Ascending aorta (tissue), 2 donors: ENCODE measurements around the gene PPP2R2D. TPM values are rescaled to one million over a fixed set of nuclear protein-coding genes. Genes with fewer than 3 reads are reported as not detected.

Experiments used
- DNase-seq, 2 donors: peaks; one replicate each; pipeline ENCODE4 v3.0.0-alpha.2; 2019; ENCODE audit warnings: low spot score in 2 of 2
- H3K27ac ChIP-seq, 2 donors: fragments of 200-600 bp; sonication (generic); one replicate each; pipeline ENCODE4 v1.5.1; 2016 to 2017; ENCODE audit warnings: mild to moderate bottlenecking in 1 of 2
- H3K27me3 ChIP-seq: fragments of 200-600 bp; sonication (generic); one replicate; pipeline ENCODE4 v1.5.1; 2017
- H3K36me3 ChIP-seq, 2 donors: fragments of 200-600 bp; sonication (generic); one replicate each; pipeline ENCODE4 v1.5.1; 2016
- H3K4me1 ChIP-seq, 2 donors: fragments of 200-600 bp; sonication (generic); one replicate each; pipeline ENCODE4 v1.5.1; 2016 to 2017; ENCODE audit warnings: mild to moderate bottlenecking in 1 of 2
- H3K4me3 ChIP-seq, 2 donors: fragments of 200-600 bp; sonication (generic); one replicate each; pipeline ENCODE4 v1.5.1; 2016 to 2017; ENCODE audit warnings: mild to moderate bottlenecking in 1 of 2
- H3K9me3 ChIP-seq, 2 donors: fragments of 200-600 bp; sonication (generic); one replicate each; pipeline ENCODE4 v1.5.1; 2016
- intact Hi-C: fragments of 100-400 bp; cut with DNase I; formaldehyde crosslinking; loops from one replicate; pipeline ENCODE4 v1.15.1; 2023
- total RNA-seq: library from RNA; depleted of rRNA; stranded (reverse); fragments of >200 nt; gene quantifications from one replicate; pipeline ENCODE4 v1.1.0, GENCODE V29; 2016
- TF ChIP-seq, protein P1 (sequence below), 3 experiments: fragments of 200-600 bp in 2 of 3; fragments of 450-650 bp in 1 of 3; sonication (generic) in 2 of 3; IDR thresholded peaks; one replicate each; pipeline ENCODE4 v1.5.1; 2016 to 2019; ENCODE audit warnings: antibody characterized with exemption in 3 of 3, mild to moderate bottlenecking in 1 of 3, moderate library complexity in 1 of 3

The PPP2R2D gene
- total RNA-seq, 1 donor from 2014 or later: 11.8 TPM

DNA sequence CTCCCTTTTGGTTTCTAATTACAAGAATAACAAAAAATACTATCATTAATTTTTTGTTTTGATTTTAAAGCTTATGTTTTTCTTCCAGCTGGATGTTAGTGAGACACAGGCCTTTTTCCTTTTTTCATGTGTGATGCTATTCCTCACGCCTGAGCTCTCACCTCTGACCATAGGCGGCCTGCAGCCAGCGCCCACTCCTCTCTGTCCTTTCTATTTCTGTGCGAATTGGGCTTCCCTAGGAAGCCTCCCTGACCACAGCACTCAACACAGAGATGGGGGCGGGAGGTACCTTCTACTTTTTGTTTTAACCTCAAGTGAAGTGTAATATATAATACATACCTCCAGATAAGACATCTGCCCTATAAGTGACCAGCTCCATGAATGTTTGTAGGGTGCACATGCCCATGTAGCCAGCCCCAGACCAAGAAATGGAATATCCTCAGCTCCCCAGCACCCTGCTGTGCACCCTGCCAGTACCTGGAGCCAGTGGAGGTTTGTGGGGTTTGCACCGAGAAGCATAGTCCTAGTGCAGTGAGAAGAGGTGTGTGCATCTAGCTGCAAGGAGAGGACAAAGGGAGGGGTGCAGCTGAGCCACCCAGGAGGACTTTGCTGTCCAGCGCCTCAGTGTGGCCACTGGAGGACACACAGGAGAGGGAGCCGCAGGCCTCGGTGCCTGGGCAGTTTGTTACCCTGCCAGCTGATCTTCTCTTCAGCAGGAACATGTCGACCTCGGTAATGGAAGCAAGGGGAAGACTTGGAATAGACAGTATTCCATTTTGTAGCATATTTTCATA is 42.4 kb downstream of the PPP2R2D start:
- H3K27ac ChIP-seq: no peak overlapping the region
- peak in 1 of 2 donors; percentile 39 for DNase-seq
- TF ChIP-seq, protein P1, sequence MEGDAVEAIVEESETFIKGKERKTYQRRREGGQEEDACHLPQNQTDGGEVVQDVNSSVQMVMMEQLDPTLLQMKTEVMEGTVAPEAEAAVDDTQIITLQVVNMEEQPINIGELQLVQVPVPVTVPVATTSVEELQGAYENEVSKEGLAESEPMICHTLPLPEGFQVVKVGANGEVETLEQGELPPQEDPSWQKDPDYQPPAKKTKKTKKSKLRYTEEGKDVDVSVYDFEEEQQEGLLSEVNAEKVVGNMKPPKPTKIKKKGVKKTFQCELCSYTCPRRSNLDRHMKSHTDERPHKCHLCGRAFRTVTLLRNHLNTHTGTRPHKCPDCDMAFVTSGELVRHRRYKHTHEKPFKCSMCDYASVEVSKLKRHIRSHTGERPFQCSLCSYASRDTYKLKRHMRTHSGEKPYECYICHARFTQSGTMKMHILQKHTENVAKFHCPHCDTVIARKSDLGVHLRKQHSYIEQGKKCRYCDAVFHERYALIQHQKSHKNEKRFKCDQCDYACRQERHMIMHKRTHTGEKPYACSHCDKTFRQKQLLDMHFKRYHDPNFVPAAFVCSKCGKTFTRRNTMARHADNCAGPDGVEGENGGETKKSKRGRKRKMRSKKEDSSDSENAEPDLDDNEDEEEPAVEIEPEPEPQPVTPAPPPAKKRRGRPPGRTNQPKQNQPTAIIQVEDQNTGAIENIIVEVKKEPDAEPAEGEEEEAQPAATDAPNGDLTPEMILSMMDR (IDR thresholded peaks at IDR 0.05): no peak
- H3K4me1 ChIP-seq: peaks cover 4 to 21% of the 10 kb centered on the region in 2 donors
- no peaks in the 10 kb centered on the region for H3K9me3 ChIP-seq
- no peak overlapping the region for H3K4me3 ChIP-seq
- no peaks in the 10 kb centered on the region for H3K27me3 ChIP-seq
- intact Hi-C loops: no loop called here
- peaks cover 27 to 49% of the 10 kb centered on the region in 2 donors for H3K36me3 ChIP-seq

DNA sequence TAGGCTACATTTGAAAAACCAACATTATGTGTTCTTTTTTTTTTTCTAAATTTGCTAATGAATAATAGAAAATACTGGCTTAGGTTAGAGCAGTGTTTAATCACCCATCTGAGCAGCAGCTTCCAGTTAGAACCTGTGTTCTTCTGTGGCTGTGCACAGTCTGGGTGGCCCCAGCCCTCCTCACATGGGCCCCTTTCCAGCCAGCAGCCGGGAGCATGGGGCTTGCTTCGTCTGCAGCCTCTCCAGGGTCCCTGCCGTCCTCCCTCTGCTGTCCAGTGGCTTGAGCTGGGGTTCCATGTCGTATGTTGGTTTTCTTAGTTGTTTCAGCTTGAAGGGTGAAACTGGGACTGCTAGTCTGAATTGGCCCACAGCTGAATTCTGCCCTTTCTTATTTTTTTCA is 43.6 kb downstream of the PPP2R2D start:
- no peaks in the 10 kb centered on the region for H3K9me3 ChIP-seq
- DNase-seq: no peak
- peaks cover 32 to 55% of the 10 kb centered on the region in 2 donors for H3K36me3 ChIP-seq
- TF ChIP-seq, protein P1 (IDR thresholded peaks at IDR 0.05): no peak
- H3K27me3 ChIP-seq: no peaks in the 10 kb centered on the region
- H3K4me1 ChIP-seq: peaks cover 4 to 21% of the 10 kb centered on the region in 2 donors
- no peak overlapping the region for H3K4me3 ChIP-seq
- H3K27ac ChIP-seq: no peak overlapping the region
- intact Hi-C loops: no loop called here

DNA sequence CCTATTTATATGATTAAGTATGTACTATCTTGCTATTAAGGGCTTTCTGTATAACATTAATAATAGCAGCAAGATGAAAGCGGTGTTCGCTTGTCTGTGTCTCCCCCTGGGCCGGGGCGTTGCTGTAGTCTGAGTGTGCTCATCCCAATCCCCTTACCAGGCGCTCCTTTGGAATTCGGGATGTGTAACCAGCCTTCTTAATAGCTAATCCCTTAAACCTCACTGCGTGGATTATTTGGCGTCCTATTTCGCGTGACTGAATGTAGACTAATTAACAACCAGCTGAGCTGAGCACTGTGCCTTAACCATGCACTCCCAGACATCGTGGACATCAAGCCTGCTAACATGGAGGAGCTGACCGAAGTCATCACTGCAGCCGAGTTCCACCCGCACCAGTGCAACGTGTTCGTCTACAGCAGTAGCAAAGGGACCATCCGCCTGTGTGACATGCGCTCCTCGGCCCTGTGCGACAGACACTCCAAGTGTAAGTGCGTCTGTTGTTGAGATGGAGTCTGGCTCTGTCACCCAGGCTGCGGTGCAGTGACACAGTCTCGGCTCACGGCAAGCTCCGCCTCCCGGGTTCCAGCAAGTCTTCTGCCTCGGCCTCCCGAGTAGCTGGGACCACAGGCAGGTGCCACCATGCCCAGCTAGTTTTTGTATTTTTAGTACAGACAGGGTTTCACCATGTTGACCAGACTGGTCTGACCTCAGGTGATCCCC is 44.3 kb downstream of the PPP2R2D start:
- peak overlapping the region in 1 of 2 donors; percentile 18 for H3K4me3 ChIP-seq
- no peaks in the 10 kb centered on the region for H3K9me3 ChIP-seq
- H3K36me3 ChIP-seq: peaks cover 33 to 61% of the 10 kb centered on the region in 2 donors
- DNase-seq: no peak
- TF ChIP-seq, protein P1 (IDR thresholded peaks at IDR 0.05): no peak
- no peaks in the 10 kb centered on the region for H3K27me3 ChIP-seq
- peak overlapping the region; percentile 76 to 83 for H3K27ac ChIP-seq
- peaks cover 4 to 21% of the 10 kb centered on the region in 2 donors for H3K4me1 ChIP-seq
- intact Hi-C loops: no loop called here

DNA sequence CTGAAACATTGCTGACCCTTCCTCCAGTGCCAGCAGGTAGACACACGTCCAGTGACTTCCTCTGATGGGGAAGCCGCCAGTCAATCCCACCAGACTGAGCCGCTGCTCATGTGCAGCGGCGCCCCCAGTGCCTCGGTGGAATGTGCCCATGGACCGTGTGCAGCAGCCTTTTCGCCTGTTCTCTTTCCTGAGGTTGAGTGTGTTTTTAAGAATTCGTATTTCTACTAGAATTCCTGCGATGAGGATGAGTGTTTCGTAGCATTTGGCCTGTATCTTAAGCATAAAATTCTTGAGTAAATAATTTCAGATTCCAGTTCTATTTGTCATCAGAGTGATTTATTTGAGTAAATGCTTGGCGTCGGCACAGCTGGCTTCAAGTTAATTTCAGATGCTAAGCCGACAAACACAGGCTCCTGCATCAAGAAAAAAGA is 45.5 kb downstream of the PPP2R2D start:
- no peaks in the 10 kb centered on the region for H3K27me3 ChIP-seq
- intact Hi-C loops: loop anchor here (1.0 to 2.0 kb wide), 2 partner anchors 36 to 46 kb away; no protein-coding TSS in a partner anchor
- H3K9me3 ChIP-seq: no peaks in the 10 kb centered on the region
- TF ChIP-seq, protein P1 (IDR thresholded peaks at IDR 0.05): no peak
- peak overlapping the region; percentile 76 to 83 for H3K27ac ChIP-seq
- peak overlapping the region; percentile 18 to 32 for H3K4me3 ChIP-seq
- H3K36me3 ChIP-seq: peaks cover 27 to 58% of the 10 kb centered on the region in 2 donors
- peaks cover 4 to 21% of the 10 kb centered on the region in 2 donors for H3K4me1 ChIP-seq
- peak in 1 of 2 donors; percentile 73 for DNase-seq

DNA sequence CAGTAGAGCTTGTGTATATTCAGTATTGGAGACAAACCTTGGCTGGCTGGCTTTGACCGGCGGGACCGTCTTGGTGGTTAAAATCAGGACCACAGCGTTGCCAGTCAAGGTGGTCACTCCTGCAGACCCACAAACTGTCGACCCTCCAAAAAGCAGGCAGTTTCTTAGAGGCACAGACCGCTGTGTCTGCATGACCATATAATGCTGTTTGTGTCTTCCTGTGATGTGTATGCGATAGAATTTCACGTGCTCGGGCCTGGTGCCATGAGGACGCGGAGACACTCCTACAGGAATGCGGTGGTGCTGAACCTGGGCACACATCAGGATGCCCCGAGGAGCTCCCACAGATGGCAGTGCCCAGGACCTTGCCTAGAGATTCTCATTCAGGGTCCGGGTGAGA is 46.1 kb downstream of the PPP2R2D start:
- Histone ChIP-seq H3K4me3 (peak overlapping the region in 1 of 2 donors; percentile 18), H3K9me3 (no peaks in the 10 kb centered on the region), H3K27ac (peak overlapping the region; percentile 76 to 83), H3K36me3 (peaks cover 27 to 56% of the 10 kb centered on the region in 2 donors), H3K27me3 (no peaks in the 10 kb centered on the region), H3K4me1 (peaks cover 4 to 21% of the 10 kb centered on the region in 2 donors)
- DNase-seq: no peak
- intact Hi-C loops: loop anchor here (1.0 to 2.0 kb wide), 2 partner anchors 36 to 47 kb away; no protein-coding TSS in a partner anchor
- TF ChIP-seq, protein P1 (IDR thresholded peaks at IDR 0.05): no peak
